ENCODE results near the gene SMIM44. TPM values are rescaled to one million over a fixed set of nuclear protein-coding genes. Genes with fewer than 3 reads are reported as not detected.
A peak's percentile ranks its signal among the peaks of the same experiment; 100 is the strongest.

SMIM44 gene
- total RNA-seq, 3 donors from 2014 or later, result 1.1 to 5.5 (median 5.5) TPM

- H3K4me1 ChIP-seq (ENCODE audit: low read depth), result no peaks in the 10 kb centered on the region
- H3K4me3 ChIP-seq, result no peak overlapping the region
- DNase-seq, result no peak
- H3K9me3 ChIP-seq, result no peaks in the 10 kb centered on the region
- intact Hi-C loops (cut with DNase I, micrococcal nuclease), result no loop called here
- peaks cover 5% of the 10 kb centered on the region for H3K36me3 ChIP-seq (ENCODE audit: low read depth)
- no peak for ATAC-seq
- no peak for TF ChIP-seq CTCF (IDR thresholded peaks at IDR 0.05)
These were observed 41.0 kb upstream of the SMIM44 start for GRCh38 chr19:3524078-3524842.

DNA sequence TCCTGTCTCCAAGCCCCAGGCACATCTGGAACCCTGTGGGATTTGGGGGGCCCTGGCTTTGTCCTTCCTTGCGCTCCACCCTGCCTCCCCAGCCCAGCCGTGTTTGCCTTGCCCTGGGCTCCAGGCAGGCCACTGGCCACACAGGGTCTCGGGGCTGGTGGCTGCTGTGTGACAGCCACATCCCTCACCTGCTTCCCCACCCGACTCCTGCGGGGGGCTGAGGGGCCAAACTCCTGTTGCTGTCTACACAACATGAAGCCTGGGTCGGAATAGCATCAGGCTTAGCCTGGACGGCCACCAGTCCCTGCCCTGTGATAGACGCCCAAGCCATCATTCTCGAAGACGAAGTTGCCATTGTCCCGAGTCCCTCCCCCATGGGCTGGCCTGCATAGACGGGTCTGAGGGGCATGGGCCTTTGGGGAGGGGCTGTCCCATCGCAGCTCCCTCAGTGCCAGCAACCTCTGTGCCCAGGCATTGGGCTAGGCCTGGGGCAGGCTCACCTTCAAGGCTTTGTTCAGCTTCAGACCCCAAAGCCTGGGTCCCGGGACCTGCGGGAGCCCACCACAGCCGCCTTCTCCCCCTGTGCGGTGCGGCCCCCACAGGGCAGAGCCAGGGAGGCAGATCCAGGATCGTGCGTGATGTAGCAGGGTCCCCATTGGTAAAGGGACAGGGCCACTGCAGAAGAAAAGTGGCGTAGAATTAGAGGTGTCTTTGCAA is 40.3 kb upstream of the SMIM44 start:
- H3K9me3 ChIP-seq, result no peaks in the 10 kb centered on the region
- intact Hi-C loops (cut with DNase I, micrococcal nuclease), result no loop called here
- no peak for TF ChIP-seq CTCF (IDR thresholded peaks at IDR 0.05)
- peaks cover 5% of the 10 kb centered on the region for H3K36me3 ChIP-seq (ENCODE audit: low read depth)
- DNase-seq, result peak in 1 of 3 donors; percentile 29
- no peak for ATAC-seq
- no peaks in the 10 kb centered on the region for H3K4me1 ChIP-seq (ENCODE audit: low read depth)
- H3K4me3 ChIP-seq, result no peak overlapping the region

DNA sequence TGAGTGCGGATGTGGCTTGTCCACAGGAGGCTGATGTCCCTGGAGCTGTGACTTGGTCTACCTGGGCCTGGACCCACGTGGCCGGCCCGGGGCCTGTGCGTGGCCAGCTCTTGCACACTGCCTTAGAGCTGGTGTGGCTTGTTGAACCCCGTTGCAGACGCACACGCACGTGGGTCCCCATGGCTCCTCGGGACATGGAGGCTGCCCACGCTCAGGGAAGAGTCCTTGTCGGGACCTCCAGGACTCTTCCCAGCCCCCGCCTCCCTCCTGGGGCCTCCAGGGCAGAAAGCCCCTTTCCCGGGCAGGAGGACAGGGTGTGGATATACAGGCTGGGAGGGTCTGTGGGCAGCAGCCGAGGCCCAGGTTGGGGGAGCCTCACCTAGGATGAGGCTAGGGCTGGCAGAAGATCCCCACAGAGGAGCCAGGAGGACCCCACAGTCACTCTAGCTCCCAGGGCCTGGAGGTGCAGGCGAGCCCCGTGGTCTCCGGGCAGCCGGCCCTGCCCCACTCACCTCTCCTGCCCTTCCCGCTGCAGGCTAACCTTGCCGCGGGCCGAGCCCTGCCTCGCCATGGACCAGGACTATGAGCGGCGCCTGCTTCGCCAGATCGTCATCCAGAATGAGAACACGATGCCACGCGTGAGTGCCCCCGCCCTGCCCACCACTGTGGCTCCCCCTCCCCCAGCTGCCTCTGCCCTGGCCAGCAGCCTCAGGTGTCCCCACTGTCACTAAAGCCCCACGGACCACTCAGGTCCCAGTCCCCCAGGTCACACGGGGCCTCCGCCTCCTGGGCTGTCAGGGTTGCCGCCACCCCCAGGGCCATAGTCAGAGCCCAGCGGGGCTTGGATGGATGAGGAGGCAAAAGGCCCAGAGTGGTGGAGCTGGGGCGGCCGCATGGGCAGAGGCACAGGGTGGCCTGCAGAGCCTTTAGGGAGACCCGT is 39.5 kb upstream of the SMIM44 start:
- ATAC-seq (no peak), DNase-seq (peak in 1 of 3 donors; percentile 39)
- Histone ChIP-seq H3K9me3 (no peaks in the 10 kb centered on the region), H3K36me3 (ENCODE audit: low read depth) (peaks cover 5% of the 10 kb centered on the region), H3K4me3 (no peak overlapping the region), H3K4me1 (ENCODE audit: low read depth) (no peaks in the 10 kb centered on the region)
- no peak for TF ChIP-seq CTCF (IDR thresholded peaks at IDR 0.05)
- intact Hi-C loops (cut with DNase I, micrococcal nuclease), result no loop called here

DNA sequence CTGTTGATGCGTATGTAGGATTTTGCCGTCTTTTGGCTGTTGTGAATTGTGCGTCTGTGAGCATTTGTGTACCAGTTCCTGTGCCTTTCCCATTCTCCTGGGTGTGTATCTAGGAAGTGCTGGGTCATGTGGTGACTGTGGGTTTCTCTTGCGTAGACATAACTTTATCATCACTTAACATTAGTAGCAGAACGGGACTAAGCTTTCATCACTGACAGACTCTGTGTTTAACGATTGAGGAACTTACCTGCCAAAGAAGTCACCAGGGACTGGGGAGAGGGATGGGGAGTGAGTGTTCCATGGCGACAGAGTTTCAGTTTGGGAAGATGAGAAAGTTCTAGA is 37.8 kb upstream of the SMIM44 start:
- Histone ChIP-seq H3K4me3 (no peak overlapping the region), H3K9me3 (no peaks in the 10 kb centered on the region), H3K36me3 (ENCODE audit: low read depth) (no peaks in the 10 kb centered on the region), H3K4me1 (ENCODE audit: low read depth) (no peaks in the 10 kb centered on the region)
- TF ChIP-seq CTCF (IDR thresholded peaks at IDR 0.05), result no peak
- DNase-seq, result no peak
- ATAC-seq, result no peak
- intact Hi-C loops (cut with DNase I, micrococcal nuclease), result no loop called here

GRCh38 chr19:3520166-3521103 is 37.2 kb upstream of the SMIM44 start:
- intact Hi-C loops (cut with DNase I, micrococcal nuclease), result no loop called here
- DNase-seq (no peak), ATAC-seq (peak; percentile 45)
- no peak overlapping the region for H3K4me3 ChIP-seq
- TF ChIP-seq CTCF (IDR thresholded peaks at IDR 0.05), result no peak
- H3K36me3 ChIP-seq (ENCODE audit: low read depth), result no peaks in the 10 kb centered on the region
- H3K9me3 ChIP-seq, result no peaks in the 10 kb centered on the region
- H3K4me1 ChIP-seq (ENCODE audit: low read depth), result no peaks in the 10 kb centered on the region
